Measurements from ENCODE around the gene USP16. TPM values are rescaled to one million over a fixed set of nuclear protein-coding genes. Genes with fewer than 3 reads are reported as not detected.

USP16 gene
- total RNA-seq, 2 donors from 2014 or later = 33.3 to 34.2 TPM

- intact Hi-C loops (cut with DNase I) = no loop called here
- peak overlapping the region; percentile 83 for H3K4me3 ChIP-seq
- no peak for DNase-seq
- no peaks in the 10 kb centered on the region for H3K36me3 ChIP-seq
- H3K9me3 ChIP-seq = no peaks in the 10 kb centered on the region
- peak overlapping the region; percentile 90 for H3K27ac ChIP-seq
- no peak for TF ChIP-seq CTCF (IDR thresholded peaks at IDR 0.05)
- H3K9ac ChIP-seq (ENCODE audit: low read depth in 2 of 2, low read length in 2 of 2) = peak overlapping the region; percentile 78 to 85
- no peaks in the 10 kb centered on the region for H3K27me3 ChIP-seq
- peaks cover 7% of the 10 kb centered on the region for H3K4me1 ChIP-seq
Measured at GRCh38 chr21:28991861-28992525, 32.5 kb upstream of the USP16 start.

DNA sequence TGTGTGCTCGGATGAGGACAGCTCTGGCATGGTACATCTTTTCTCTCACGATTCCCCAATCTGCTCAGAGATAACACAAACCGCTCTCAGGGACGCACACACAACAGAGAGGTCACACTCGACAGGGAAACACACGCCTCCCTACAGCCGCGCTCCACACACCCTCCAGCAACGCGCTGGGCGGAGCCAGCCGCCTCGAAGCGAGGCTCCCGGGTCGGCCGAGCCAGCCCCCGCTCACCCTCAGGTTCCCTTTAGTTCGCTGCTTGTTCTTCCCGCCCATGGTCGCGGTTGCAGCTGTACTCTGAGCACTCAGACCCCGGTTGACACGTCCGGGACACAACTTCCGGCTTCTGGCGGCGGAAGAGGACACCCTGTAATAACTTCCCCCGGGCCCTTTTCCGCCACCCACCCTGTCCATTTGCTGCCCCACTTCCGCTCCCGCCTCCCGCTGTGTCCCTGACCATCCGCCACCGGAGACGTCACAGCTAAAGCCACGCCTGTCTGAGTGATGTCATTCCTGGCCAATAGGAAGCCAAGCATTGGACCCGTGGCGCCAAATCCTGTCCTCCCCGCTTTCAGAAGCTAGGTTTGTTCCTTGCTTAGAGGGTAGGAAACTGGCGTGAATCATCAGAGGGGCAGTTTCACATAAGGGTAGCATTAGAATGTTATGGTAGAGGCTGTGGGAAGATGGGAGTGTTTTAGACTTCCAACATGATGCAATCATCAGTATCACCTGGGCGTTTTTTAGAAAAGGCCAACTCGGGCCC, 31.8 kb upstream of the USP16 start, which contains the start of gene LTN1:
Gene LTN1, minus strand, starts transcription at position 352 of the 767 bp plus-strand sequence. Its CDS starts 72 bp downstream, at position 280.
- no peak for TF ChIP-seq CTCF (IDR thresholded peaks at IDR 0.05)

GRCh38 chr21:28993293-28993629, 31.2 kb upstream of the USP16 start:
- TF ChIP-seq CTCF (IDR thresholded peaks at IDR 0.05) = no peak
- peak overlapping the region; percentile 28 to 85 for H3K9ac ChIP-seq (ENCODE audit: low read depth in 2 of 2, low read length in 2 of 2)
- intact Hi-C loops (cut with DNase I) = no loop called here
- H3K27ac ChIP-seq = peak overlapping the region; percentile 90
- H3K4me1 ChIP-seq = peaks cover 7% of the 10 kb centered on the region
- no peaks in the 10 kb centered on the region for H3K36me3 ChIP-seq
- no peaks in the 10 kb centered on the region for H3K27me3 ChIP-seq
- H3K4me3 ChIP-seq = peak overlapping the region; percentile 83
- no peak for DNase-seq
- H3K9me3 ChIP-seq = no peaks in the 10 kb centered on the region

More for the DNA sequence above, 31.8 kb upstream of the USP16 start, which contains the start of gene LTN1:
- peak within 1 kb of the TSS; percentile 83 for H3K4me3 ChIP-seq
- peak within 1 kb of the TSS; percentile 78 to 85 for H3K9ac ChIP-seq (ENCODE audit: low read depth in 2 of 2, low read length in 2 of 2)
- intact Hi-C loops (cut with DNase I) = no loop called here
- H3K27me3 ChIP-seq = no peaks in the 10 kb centered on the region
- no peaks in the 10 kb centered on the region for H3K36me3 ChIP-seq
- H3K4me1 ChIP-seq = peaks cover 7% of the 10 kb centered on the region
- H3K9me3 ChIP-seq = no peaks in the 10 kb centered on the region
- DNase-seq = peak; percentile 99
- H3K27ac ChIP-seq = peak within 1 kb of the TSS; percentile 90

DNA sequence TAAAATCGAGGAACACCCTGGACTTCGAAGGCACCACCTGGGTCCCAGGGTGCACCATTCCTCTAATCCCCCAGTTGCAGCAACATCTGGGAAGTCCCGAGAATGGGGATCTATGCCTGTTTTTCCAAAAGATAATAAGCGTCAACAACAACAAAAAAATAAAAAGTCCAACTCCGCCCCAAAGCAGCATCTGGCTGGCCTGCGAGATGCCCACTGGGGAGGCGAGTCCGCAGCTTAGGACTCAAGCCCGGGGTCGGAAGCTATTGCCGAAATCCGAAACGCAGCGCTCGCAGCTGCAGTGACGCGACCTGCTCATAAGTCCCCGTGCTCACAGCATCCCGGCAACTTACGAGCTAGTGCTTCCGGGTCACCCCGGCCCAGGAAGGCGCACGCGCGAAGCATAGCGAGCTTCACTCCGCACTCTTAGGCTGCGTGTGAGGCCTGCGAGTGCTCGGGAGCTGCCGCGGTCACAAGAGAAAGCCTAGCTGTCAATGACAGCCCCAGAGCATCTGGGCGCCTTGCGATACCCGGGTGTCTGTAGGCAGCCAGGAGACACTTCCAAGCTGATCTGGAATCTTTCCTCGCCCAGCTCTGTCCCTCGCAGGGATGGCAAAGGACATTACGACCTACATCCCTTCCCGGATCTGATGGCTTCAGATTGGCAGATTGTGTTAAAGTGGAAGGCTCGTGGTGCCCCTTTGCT, 21.9 kb upstream of the USP16 start:
- Histone ChIP-seq H3K4me3 (peak overlapping the region; percentile 46), H3K4me1 (no peaks in the 10 kb centered on the region), H3K27me3 (no peaks in the 10 kb centered on the region), H3K9ac (ENCODE audit: low read depth in 2 of 2, low read length in 2 of 2) (peak overlapping the region; percentile 82 to 96), H3K9me3 (no peaks in the 10 kb centered on the region), H3K36me3 (no peaks in the 10 kb centered on the region), H3K27ac (peak overlapping the region; percentile 88)
- intact Hi-C loops (cut with DNase I) = no loop called here
- DNase-seq = peak; percentile 96
- TF ChIP-seq CTCF (IDR thresholded peaks at IDR 0.05) = no peak

GRCh38 chr21:29005696-29006095, 18.8 kb upstream of the USP16 start:
- no peaks in the 10 kb centered on the region for H3K36me3 ChIP-seq
- intact Hi-C loops (cut with DNase I) = no loop called here
- H3K9ac ChIP-seq (ENCODE audit: low read depth in 2 of 2, low read length in 2 of 2) = no peak overlapping the region
- H3K4me3 ChIP-seq = no peak overlapping the region
- H3K9me3 ChIP-seq = no peaks in the 10 kb centered on the region
- H3K4me1 ChIP-seq = no peaks in the 10 kb centered on the region
- TF ChIP-seq CTCF (IDR thresholded peaks at IDR 0.05) = no peak
- no peak overlapping the region for H3K27ac ChIP-seq
- DNase-seq = no peak
- H3K27me3 ChIP-seq = no peaks in the 10 kb centered on the region

All from colonic mucosa (tissue), 4 donors.